OCI-LY1 (cell line): ENCODE results near the gene SLC15A1.
"Not testable (repeated sequence)": the region's sequence is repeated elsewhere in the genome, so short reads cannot be mapped to it uniquely, and the experiment has no call there.

Source experiments
- H2AFZ ChIP-seq: fragments of 200-600 bp; sonication (generic), shearing (Covaris generic); 2 replicates; pipeline ENCODE4 v1.6.0; 2014; ENCODE audit warnings: antibody characterized with exemption, mild to moderate bottlenecking, low read length
- H3F3A ChIP-seq: fragments of 200-600 bp; sonication (generic), shearing (Covaris generic); 2 replicates; pipeline ENCODE4 v1.6.0; 2014; ENCODE audit warnings: mild to moderate bottlenecking, antibody characterized with exemption, low read length, moderate library complexity; ENCODE audit not compliant: insufficient read depth
- H3K27ac ChIP-seq: fragments of 200-600 bp; sonication (generic); 2 replicates; pipeline ENCODE4 v1.5.1; 2014; ENCODE audit warnings: low read length, mixed run types, mild to moderate bottlenecking, low read depth; ENCODE audit not compliant: poor library complexity, severe bottlenecking
- H3K27me3 ChIP-seq: fragments of 200-600 bp; sonication (generic); 2 replicates; pipeline ENCODE4 v1.6.0; 2014; ENCODE audit warnings: antibody characterized with exemption, mild to moderate bottlenecking, low read length, moderate library complexity; ENCODE audit not compliant: insufficient read depth
- H3K36me3 ChIP-seq: fragments of 200-600 bp; sonication (generic); 2 replicates; pipeline ENCODE4 v1.6.1; 2014; ENCODE audit warnings: mild to moderate bottlenecking, antibody characterized with exemption, low read length, moderate library complexity, mixed read lengths; ENCODE audit not compliant: insufficient read depth
- H3K4me1 ChIP-seq: fragments of 200-600 bp; sonication (generic); 2 replicates; pipeline ENCODE4 v1.5.1; 2014; ENCODE audit warnings: mild to moderate bottlenecking, low read length, moderate library complexity; ENCODE audit not compliant: insufficient read depth, severe bottlenecking
- H3K4me2 ChIP-seq: fragments of 200-600 bp; sonication (generic), shearing (Covaris generic); 2 replicates; pipeline ENCODE4 v1.6.1; 2014; ENCODE audit warnings: low read length
- H3K4me3 ChIP-seq: fragments of 200-600 bp; sonication (generic); 2 replicates; pipeline ENCODE4 v1.5.1; 2014; ENCODE audit warnings: low read length, low read depth, mild to moderate bottlenecking, mixed read lengths; ENCODE audit not compliant: poor library complexity, severe bottlenecking
- H3K79me2 ChIP-seq: fragments of 200-600 bp; shearing (Covaris generic); 2 replicates; pipeline ENCODE4 v1.6.1; 2016; ENCODE audit warnings: mixed run types, low read length, mixed read lengths; ENCODE audit not compliant: insufficient read depth
- H3K9ac ChIP-seq: fragments of 200-600 bp; sonication (generic), shearing (Covaris generic); 2 replicates; pipeline ENCODE4 v1.6.1; 2014; ENCODE audit warnings: mild to moderate bottlenecking, low read length, mixed read lengths
- H3K9me2 ChIP-seq: fragments of 200-600 bp; sonication (generic), shearing (Covaris generic); 2 replicates; pipeline ENCODE4 v1.6.1; 2014; ENCODE audit warnings: low read depth, mild to moderate bottlenecking, low read length, mixed read lengths
- H3K9me3 ChIP-seq: fragments of 200-600 bp; shearing (Covaris generic); 2 replicates; pipeline ENCODE4 v1.6.1; 2014; ENCODE audit warnings: low read length, mixed read lengths
- H4K20me1 ChIP-seq: fragments of 200-600 bp; sonication (generic), shearing (Covaris generic); 2 replicates; pipeline ENCODE4 v1.6.0; 2016; ENCODE audit warnings: mild to moderate bottlenecking, low read length; ENCODE audit not compliant: insufficient read depth
- EZH2 ChIP-seq: fragments of 200-600 bp; sonication (generic), shearing (Covaris generic); IDR thresholded peaks from 2 replicates; pipeline ENCODE4 v1.8.0; 2017; ENCODE audit warnings: borderline replicate concordance, mixed run types, mild to moderate bottlenecking, antibody characterized with exemption, low read length, moderate library complexity, mixed read lengths
- TF ChIP-seq, protein P1 (sequence below): fragments of 200-600 bp; sonication (generic), shearing (Covaris generic); IDR thresholded peaks from 2 replicates; pipeline ENCODE4 v1.5.1; 2017; ENCODE audit warnings: mild to moderate bottlenecking, antibody characterized with exemption, low read length, moderate library complexity, mixed read lengths

SLC15A1 gene

DNA sequence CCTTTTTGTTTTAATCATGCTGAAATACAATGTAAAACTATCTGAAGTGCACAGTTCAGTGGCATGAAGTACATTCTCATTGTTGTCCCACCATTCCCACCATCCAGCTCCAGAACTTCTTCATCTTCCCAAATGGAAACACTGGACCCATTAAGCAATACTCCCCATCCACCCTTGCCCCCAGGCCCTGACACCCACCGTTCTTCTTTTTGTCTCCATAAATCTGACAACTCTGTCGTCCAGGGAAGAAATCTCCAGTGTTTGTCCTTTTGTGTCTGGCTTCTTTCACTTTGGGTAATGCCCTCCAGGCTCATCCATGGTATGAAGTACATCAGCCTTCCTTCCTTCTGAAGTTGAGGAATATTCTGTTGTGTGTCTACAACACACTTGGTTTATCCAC lies 2.6 kb upstream of the SLC15A1 start:
- no peaks in the 10 kb centered on the region for H3K9me2 ChIP-seq
- no peaks in the 10 kb centered on the region for H3K4me1 ChIP-seq
- TF ChIP-seq, protein P1, sequence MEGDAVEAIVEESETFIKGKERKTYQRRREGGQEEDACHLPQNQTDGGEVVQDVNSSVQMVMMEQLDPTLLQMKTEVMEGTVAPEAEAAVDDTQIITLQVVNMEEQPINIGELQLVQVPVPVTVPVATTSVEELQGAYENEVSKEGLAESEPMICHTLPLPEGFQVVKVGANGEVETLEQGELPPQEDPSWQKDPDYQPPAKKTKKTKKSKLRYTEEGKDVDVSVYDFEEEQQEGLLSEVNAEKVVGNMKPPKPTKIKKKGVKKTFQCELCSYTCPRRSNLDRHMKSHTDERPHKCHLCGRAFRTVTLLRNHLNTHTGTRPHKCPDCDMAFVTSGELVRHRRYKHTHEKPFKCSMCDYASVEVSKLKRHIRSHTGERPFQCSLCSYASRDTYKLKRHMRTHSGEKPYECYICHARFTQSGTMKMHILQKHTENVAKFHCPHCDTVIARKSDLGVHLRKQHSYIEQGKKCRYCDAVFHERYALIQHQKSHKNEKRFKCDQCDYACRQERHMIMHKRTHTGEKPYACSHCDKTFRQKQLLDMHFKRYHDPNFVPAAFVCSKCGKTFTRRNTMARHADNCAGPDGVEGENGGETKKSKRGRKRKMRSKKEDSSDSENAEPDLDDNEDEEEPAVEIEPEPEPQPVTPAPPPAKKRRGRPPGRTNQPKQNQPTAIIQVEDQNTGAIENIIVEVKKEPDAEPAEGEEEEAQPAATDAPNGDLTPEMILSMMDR: no peak
- no peak for TF ChIP-seq EZH2
- no peaks in the 10 kb centered on the region for H3F3A ChIP-seq
- H2AFZ ChIP-seq: no peak overlapping the region
- H4K20me1 ChIP-seq: no peaks in the 10 kb centered on the region
- H3K27ac ChIP-seq: no peak overlapping the region
- no peak overlapping the region for H3K4me2 ChIP-seq
- H3K4me3 ChIP-seq: no peak overlapping the region
- H3K9me3 ChIP-seq: no peaks in the 10 kb centered on the region
- no peak overlapping the region for H3K9ac ChIP-seq
- H3K79me2 ChIP-seq: no peaks in the 10 kb centered on the region
- H3K36me3 ChIP-seq: no peaks in the 10 kb centered on the region
- H3K27me3 ChIP-seq: peaks cover 4% of the 10 kb centered on the region; the same call in 1 of the 2 replicates

DNA sequence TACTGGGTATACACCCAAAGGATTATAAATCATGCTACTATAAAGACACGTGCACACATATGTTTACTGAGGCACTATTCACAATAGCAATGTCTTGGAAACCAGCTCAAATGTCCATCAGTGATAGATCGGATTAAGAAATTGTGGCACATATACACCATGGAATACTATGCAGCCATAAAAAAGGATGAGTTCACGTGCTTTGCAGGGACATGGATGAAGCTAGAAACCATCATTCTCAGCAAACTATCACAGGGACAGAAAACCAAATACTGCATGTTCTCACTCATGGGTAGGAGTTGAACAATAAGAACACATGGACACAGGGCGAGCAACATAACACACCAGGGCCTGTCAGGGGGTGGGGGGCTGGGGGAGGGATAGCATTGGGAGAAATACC lies 2.0 kb upstream of the SLC15A1 start:
- not testable (repeated sequence) for H3K9me2 ChIP-seq, H3F3A ChIP-seq, H3K9me3 ChIP-seq, H3K9ac ChIP-seq, H3K36me3 ChIP-seq, H3K79me2 ChIP-seq, H4K20me1 ChIP-seq, H3K4me2 ChIP-seq, H3K4me3 ChIP-seq, H3K27ac ChIP-seq, H2AFZ ChIP-seq, H3K4me1 ChIP-seq, H3K27me3 ChIP-seq

DNA sequence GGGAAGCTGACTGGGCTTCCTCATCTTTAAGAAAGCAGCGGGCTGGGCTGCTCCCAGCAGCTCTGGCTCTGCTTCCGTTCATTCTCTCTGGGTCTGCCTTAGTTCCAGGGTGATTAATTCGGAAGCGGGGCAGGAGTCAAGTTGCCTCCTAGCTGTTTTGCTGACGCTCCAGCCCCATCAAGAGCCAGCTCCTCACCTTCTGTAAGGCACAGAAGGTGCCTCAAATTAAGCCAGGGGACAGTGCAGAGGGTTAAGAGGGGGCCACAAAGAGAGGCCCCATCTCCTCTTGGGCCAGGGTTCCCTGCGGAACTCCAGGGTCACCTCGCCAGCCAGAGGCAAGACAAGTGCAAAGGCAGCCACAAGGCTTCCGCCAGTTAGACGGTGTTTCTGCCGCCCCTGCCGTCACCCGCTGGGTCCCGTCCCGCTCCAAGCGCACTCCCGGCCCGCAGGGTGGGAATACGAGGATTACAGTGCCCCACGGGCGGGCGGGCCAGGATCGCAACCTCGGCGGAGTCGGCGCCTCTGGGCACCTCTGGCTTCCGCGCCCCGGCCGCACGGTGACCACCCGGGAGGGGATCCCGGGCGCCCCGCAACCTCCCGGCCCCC lies 508 bp downstream of the SLC15A1 start:
- H3K27me3 ChIP-seq: peaks cover 4% of the 10 kb centered on the region; the same call in 1 of the 2 replicates
- H3K9ac ChIP-seq: no peak overlapping the region
- no peak overlapping the region for H3K4me3 ChIP-seq

DNA sequence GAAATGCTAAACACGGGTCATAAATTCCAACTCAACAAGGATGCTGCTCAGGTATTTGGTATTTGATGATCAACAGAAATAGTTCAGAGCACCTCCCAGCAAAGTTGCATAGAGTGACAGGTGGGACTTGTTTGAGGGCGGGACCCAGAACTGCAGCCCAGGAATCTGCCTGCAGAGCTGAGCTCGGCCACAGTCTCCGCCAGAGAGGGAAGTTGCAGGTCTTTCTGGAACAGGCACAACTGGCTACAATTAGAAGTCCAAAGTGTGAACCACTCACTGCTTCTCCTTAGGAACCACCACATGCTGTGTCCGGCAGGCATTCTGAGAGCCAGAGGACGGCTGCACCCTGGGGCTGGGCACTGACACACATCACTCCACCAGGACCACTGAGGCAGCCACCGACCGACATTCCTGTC lies 1.1 kb downstream of the SLC15A1 start:
- Histone ChIP-seq H3K79me2 (no peaks in the 10 kb centered on the region), H3K27me3 (peaks cover 4% of the 10 kb centered on the region; the same call in 1 of the 2 replicates), H4K20me1 (no peaks in the 10 kb centered on the region), H3K27ac (no peak overlapping the region), H3K9me2 (no peaks in the 10 kb centered on the region), H3K4me3 (no peak overlapping the region), H3F3A (no peaks in the 10 kb centered on the region), H3K9ac (no peak overlapping the region), H3K36me3 (no peaks in the 10 kb centered on the region), H2AFZ (no peak overlapping the region), H3K9me3 (no peaks in the 10 kb centered on the region), H3K4me2 (no peak overlapping the region), H3K4me1 (no peaks in the 10 kb centered on the region)
- TF ChIP-seq EZH2: no peak
- TF ChIP-seq, protein P1: no peak

More for the DNA sequence above, 508 bp downstream of the SLC15A1 start:
- Histone ChIP-seq H2AFZ (no peak overlapping the region), H3K9me3 (no peaks in the 10 kb centered on the region), H3K4me1 (no peaks in the 10 kb centered on the region), H4K20me1 (no peaks in the 10 kb centered on the region), H3K27ac (no peak overlapping the region), H3K36me3 (no peaks in the 10 kb centered on the region), H3K79me2 (no peaks in the 10 kb centered on the region), H3K4me2 (no peak overlapping the region), H3F3A (no peaks in the 10 kb centered on the region), H3K9me2 (no peaks in the 10 kb centered on the region)
- TF ChIP-seq, protein P1: no peak
- no peak for TF ChIP-seq EZH2
